HEK293 (cell line): ENCODE measurements around the gene RACGAP1.

Experiments
- CTCF ChIA-PET: fragments of 350-600 bp; formaldehyde crosslinking; extraction: SDS; loops from one replicate; lab custom pipeline; 2021; ENCODE audit warnings: antibody characterized with exemption; lab: Yijun Ruan, JAX
- POLR2A ChIA-PET: fragments of 300-600 bp; formaldehyde crosslinking; extraction: SDS; loops from one replicate; lab custom pipeline; 2020; ENCODE audit warnings: antibody characterized with exemption, inconsistent platforms; lab: Yijun Ruan, JAX
- H3K27ac ChIP-seq: fragments of 200-500 bp; sonication (Bioruptor generic); 2 replicates; pipeline ENCODE4 v1.5.1; 2014; ENCODE audit warnings: low read depth, low read length, control low read depth, inconsistent platforms; ENCODE audit errors: extremely low read depth
- H3K36me3 ChIP-seq, 2 experiments: fragments of 200-500 bp in 1 of 2; sonication (Bioruptor generic) in 1 of 2; 1 replicate in 1 of 2; 2 replicates in 1 of 2; pipeline ENCODE4 v1.5.1; 2014 to 2017; ENCODE audit warnings: inconsistent platforms in 2 of 2, low read length in 2 of 2; ENCODE audit not compliant: control insufficient read depth in 2 of 2, insufficient read depth in 1 of 2
- H3K4me1 ChIP-seq: fragments of 200-500 bp; sonication (Bioruptor generic); 2 replicates; pipeline ENCODE4 v1.5.1; 2014; ENCODE audit warnings: mild to moderate bottlenecking, low read length, inconsistent platforms; ENCODE audit not compliant: control insufficient read depth, insufficient read depth
- H3K4me3 ChIP-seq: 2 replicates; pipeline ENCODE4 v1.5.1; 2011; ENCODE audit warnings: low read depth, mild to moderate bottlenecking, control low read depth, low read length, moderate library complexity
- H3K9me3 ChIP-seq: fragments of 200-500 bp; sonication (Bioruptor generic); 2 replicates; pipeline ENCODE4 v1.5.1; 2014; ENCODE audit warnings: low read depth, low read length, inconsistent platforms; ENCODE audit not compliant: control insufficient read depth, insufficient read depth
- FEZF1 ChIP-seq: fragments of 450-650 bp; formaldehyde crosslinking; IDR thresholded peaks from 2 replicates; pipeline ENCODE4 v1.5.1; 2016; ENCODE audit warnings: missing biosample characterization, missing genetic modification characterization
- GFI1B ChIP-seq: fragments of 450-650 bp; formaldehyde crosslinking; IDR thresholded peaks from 2 replicates; pipeline ENCODE4 v1.5.1; 2016; ENCODE audit warnings: missing biosample characterization, missing genetic modification characterization
- GLI4 ChIP-seq: fragments of 450-650 bp; formaldehyde crosslinking; IDR thresholded peaks from 2 replicates; pipeline ENCODE4 v1.5.1; 2016; ENCODE audit warnings: missing biosample characterization, missing genetic modification characterization
- GLIS1 ChIP-seq: fragments of 450-650 bp; formaldehyde crosslinking; IDR thresholded peaks from 2 replicates; pipeline ENCODE4 v1.5.1; 2016; ENCODE audit warnings: missing biosample characterization, missing genetic modification characterization
- IKZF3 ChIP-seq: fragments of 450-650 bp; IDR thresholded peaks from 2 replicates; pipeline ENCODE4 v1.5.0; 2018; ENCODE audit warnings: missing biosample characterization, mild to moderate bottlenecking, missing genetic modification characterization, moderate library complexity
- KLF10 ChIP-seq: fragments of 450-650 bp; IDR thresholded peaks from 2 replicates; pipeline ENCODE4 v1.5.1; 2018; ENCODE audit warnings: missing biosample characterization, mild to moderate bottlenecking, missing genetic modification characterization
- KLF8 ChIP-seq: fragments of 450-650 bp; formaldehyde crosslinking; IDR thresholded peaks from 2 replicates; pipeline ENCODE4 v1.5.1; 2016; ENCODE audit warnings: missing biosample characterization, missing genetic modification characterization
- SCRT1 ChIP-seq: fragments of 450-650 bp; formaldehyde crosslinking; IDR thresholded peaks from 2 replicates; pipeline ENCODE4 v1.5.1; 2016; ENCODE audit warnings: missing biosample characterization, missing genetic modification characterization, borderline replicate concordance
- SP3 ChIP-seq: fragments of 450-650 bp; formaldehyde crosslinking; IDR thresholded peaks from 2 replicates; pipeline ENCODE4 v1.5.1; 2016; ENCODE audit warnings: missing biosample characterization, missing genetic modification characterization
- ZBTB26 ChIP-seq: fragments of 450-650 bp; formaldehyde crosslinking; optimal IDR thresholded peaks from 2 replicates; pipeline ENCODE3; 2016; ENCODE audit warnings: missing biosample characterization, mild to moderate bottlenecking, missing genetic modification characterization
- ZEB2 ChIP-seq: fragments of 450-650 bp; formaldehyde crosslinking; IDR thresholded peaks from 2 replicates; pipeline ENCODE4 v1.5.1; 2016; ENCODE audit warnings: missing biosample characterization, missing genetic modification characterization
- ZFP69B ChIP-seq: fragments of 450-650 bp; formaldehyde crosslinking; IDR thresholded peaks from 2 replicates; pipeline ENCODE4 v1.5.1; 2016; ENCODE audit warnings: missing biosample characterization, missing genetic modification characterization
- ZNF2 ChIP-seq: fragments of 450-650 bp; formaldehyde crosslinking; IDR thresholded peaks from 2 replicates; pipeline ENCODE4 v1.5.1; 2016; ENCODE audit warnings: missing biosample characterization, missing genetic modification characterization
- ZNF202 ChIP-seq: fragments of 450-650 bp; formaldehyde crosslinking; IDR thresholded peaks from 2 replicates; pipeline ENCODE4 v1.5.1; 2016; ENCODE audit warnings: missing biosample characterization, missing genetic modification characterization, borderline replicate concordance
- ZNF223 ChIP-seq: fragments of 450-650 bp; formaldehyde crosslinking; IDR thresholded peaks from 2 replicates; pipeline ENCODE4 v1.5.1; 2016; ENCODE audit warnings: missing biosample characterization, missing genetic modification characterization
- ZNF248 ChIP-seq: fragments of 450-650 bp; formaldehyde crosslinking; IDR thresholded peaks from 2 replicates; pipeline ENCODE4 v1.5.1; 2017; ENCODE audit warnings: missing biosample characterization, missing genetic modification characterization
- ZNF292 ChIP-seq: fragments of 450-650 bp; formaldehyde crosslinking; IDR thresholded peaks from 2 replicates; pipeline ENCODE4 v1.5.1; 2016; ENCODE audit warnings: low read depth, missing biosample characterization, missing genetic modification characterization, borderline replicate concordance
- ZNF366 ChIP-seq: fragments of 450-650 bp; formaldehyde crosslinking; conservative IDR thresholded peaks from 2 replicates; pipeline ENCODE4 v1.5.1; 2016; ENCODE audit warnings: missing biosample characterization, missing genetic modification characterization
- ZNF394 ChIP-seq: fragments of 450-650 bp; formaldehyde crosslinking; IDR thresholded peaks from 2 replicates; pipeline ENCODE4 v1.5.1; 2016; ENCODE audit warnings: missing biosample characterization, missing genetic modification characterization, mild to moderate bottlenecking, moderate library complexity, borderline replicate concordance
- ZNF544 ChIP-seq: fragments of 450-650 bp; formaldehyde crosslinking; IDR thresholded peaks from 2 replicates; pipeline ENCODE4 v1.5.0; 2017; ENCODE audit warnings: missing biosample characterization, missing genetic modification characterization
- ZNF571 ChIP-seq: fragments of 450-650 bp; formaldehyde crosslinking; IDR thresholded peaks from 2 replicates; pipeline ENCODE4 v1.5.0; 2017; ENCODE audit warnings: missing biosample characterization, missing genetic modification characterization
- ZNF585B ChIP-seq: fragments of 450-650 bp; formaldehyde crosslinking; IDR thresholded peaks from 2 replicates; pipeline ENCODE4 v1.5.1; 2016; ENCODE audit warnings: missing biosample characterization, missing genetic modification characterization
- ZNF610 ChIP-seq: fragments of 450-650 bp; formaldehyde crosslinking; IDR thresholded peaks from 2 replicates; pipeline ENCODE4 v1.5.1; 2016; ENCODE audit warnings: missing biosample characterization, missing genetic modification characterization, borderline replicate concordance
- ZNF621 ChIP-seq: fragments of 450-650 bp; formaldehyde crosslinking; IDR thresholded peaks from 2 replicates; pipeline ENCODE4 v1.5.1; 2017; ENCODE audit warnings: missing biosample characterization, missing genetic modification characterization
- ZNF76 ChIP-seq: fragments of 450-650 bp; formaldehyde crosslinking; IDR thresholded peaks from 2 replicates; pipeline ENCODE4; 2016; ENCODE audit warnings: low read depth, missing biosample characterization, missing genetic modification characterization, borderline replicate concordance
- ZNF785 ChIP-seq: fragments of 450-650 bp; formaldehyde crosslinking; IDR thresholded peaks from 2 replicates; pipeline ENCODE4 v1.5.1; 2016; ENCODE audit warnings: missing biosample characterization, missing genetic modification characterization
- TF ChIP-seq, protein P1 (sequence below): fragments of 450-650 bp; formaldehyde crosslinking; IDR thresholded peaks from 2 replicates; pipeline ENCODE4 v1.5.1; 2016; ENCODE audit warnings: missing biosample characterization, missing genetic modification characterization
- TF ChIP-seq, protein P2 (sequence below): IDR thresholded peaks from 2 replicates; pipeline ENCODE4 v1.6.1; 2011; ENCODE audit warnings: mild to moderate bottlenecking, low read depth, low read length, borderline replicate concordance

RACGAP1 gene

DNA sequence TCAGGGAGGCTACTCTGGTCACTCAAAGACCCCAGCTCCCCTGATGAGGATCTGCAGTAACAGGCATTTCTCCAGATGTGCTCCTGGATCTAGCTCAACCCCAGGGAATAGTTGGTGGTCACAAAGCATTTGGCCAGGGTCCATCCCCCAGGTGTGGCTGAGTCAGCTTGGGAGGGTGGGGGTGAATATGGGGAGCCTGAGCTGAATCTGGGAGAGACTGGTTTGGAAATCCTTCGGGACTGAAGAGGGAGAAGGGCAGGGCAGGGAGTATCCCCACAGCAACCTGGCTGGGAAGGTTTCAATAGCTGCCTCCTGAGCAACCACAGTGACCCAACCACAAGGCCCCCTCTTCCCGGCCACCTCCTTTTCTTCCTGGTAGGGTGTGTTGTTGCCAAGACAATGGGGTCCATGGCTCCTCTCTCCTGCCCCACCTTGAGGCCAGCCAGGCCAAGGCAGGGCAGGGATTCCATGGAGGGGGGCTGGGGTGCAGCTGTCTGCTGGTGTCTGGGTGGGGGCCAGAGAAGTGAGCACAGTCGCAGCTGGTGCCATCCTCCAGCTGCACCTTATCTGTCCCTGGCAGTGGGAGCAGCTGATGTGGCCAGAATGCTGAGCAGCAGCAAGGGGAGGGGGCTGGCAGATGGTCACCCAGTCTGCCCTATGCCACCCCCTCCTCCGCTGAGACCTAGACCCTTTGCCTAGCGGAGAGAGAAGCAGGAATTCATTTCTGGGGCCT lies 37.6 kb upstream of the RACGAP1 start:
- POLR2A ChIA-PET, result no interaction called here
- no peak overlapping the region for H3K27ac ChIP-seq
- no peak overlapping the region for H3K4me3 ChIP-seq
- no peaks in the 10 kb centered on the region; the same call in 1 of the 2 replicates for H3K4me1 ChIP-seq
- peaks cover 0 to 47% of the 10 kb centered on the region in 2 experiments; a peak in 1 of 3 replicates for H3K36me3 ChIP-seq
- TF ChIP-seq ZNF621 (tag by site-specific recombination), result no peak
- no peak for TF ChIP-seq FEZF1 (tag by site-specific recombination)
- TF ChIP-seq ZBTB26 (tag by site-specific recombination), result no peak
- no peak for TF ChIP-seq ZNF366 (tag by site-specific recombination)
- TF ChIP-seq ZNF544, result no peak
- TF ChIP-seq ZNF585B (tag by site-specific recombination), result no peak
- TF ChIP-seq, protein P1, sequence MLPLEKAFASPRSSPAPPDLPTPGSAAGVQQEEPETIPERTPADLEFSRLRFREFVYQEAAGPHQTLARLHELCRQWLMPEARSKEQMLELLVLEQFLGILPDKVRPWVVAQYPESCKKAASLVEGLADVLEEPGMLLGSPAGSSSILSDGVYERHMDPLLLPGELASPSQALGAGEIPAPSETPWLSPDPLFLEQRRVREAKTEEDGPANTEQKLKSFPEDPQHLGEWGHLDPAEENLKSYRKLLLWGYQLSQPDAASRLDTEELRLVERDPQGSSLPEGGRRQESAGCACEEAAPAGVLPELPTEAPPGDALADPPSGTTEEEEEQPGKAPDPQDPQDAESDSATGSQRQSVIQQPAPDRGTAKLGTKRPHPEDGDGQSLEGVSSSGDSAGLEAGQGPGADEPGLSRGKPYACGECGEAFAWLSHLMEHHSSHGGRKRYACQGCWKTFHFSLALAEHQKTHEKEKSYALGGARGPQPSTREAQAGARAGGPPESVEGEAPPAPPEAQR, result no peak
- TF ChIP-seq ZNF202 (tag by site-specific recombination), result no peak
- no peak for TF ChIP-seq GLIS1 (tag by site-specific recombination)
- TF ChIP-seq ZNF2 (tag by site-specific recombination), result no peak
- no peak for TF ChIP-seq ZNF292
- no peak for TF ChIP-seq ZNF248 (tag by site-specific recombination)
- TF ChIP-seq, all 188 proteins: peak for 0
- no peaks in the 10 kb centered on the region for H3K9me3 ChIP-seq
- CTCF ChIA-PET, result interaction anchor here (0.6 to 7.2 kb wide), 5 partner anchors 7 to 1871 kb away, joined by 3 to 51 read pairs (median 16); no protein-coding TSS in a partner anchor

DNA sequence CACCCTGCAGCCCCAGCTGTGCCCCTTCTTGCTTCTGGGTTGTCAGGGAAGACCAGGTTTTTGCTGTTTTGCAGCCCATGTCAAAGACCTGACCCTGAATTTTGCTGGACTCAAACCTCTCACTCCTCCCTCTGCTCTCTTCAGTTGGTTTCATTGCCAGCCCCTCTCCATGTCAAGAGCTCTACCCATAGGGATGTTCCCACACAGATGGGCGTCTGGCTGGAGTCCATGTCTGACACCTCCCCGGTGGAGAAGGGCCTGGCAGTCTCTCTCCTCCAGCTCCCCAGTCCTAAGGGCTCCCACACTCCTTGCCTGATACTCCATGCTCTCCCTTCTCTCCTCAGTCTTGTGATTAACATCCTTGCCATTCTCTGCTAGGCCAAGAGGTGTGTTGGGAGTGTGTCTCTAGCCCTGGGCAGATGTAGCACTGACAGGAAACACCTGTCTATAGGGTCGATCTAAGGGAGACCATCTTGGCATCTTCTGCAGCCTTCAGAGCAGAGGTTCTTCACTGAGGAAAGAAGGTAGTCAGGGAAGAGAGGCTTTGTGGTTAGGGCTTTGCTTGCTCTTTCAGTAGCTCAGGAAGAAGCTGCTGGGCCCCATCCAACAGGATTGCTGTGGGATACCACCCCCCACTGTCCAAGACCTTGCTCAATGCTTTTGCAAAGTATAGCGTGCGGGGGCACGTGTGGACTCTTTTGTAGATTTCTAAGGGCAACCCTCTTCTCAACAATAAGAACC lies 36.8 kb upstream of the RACGAP1 start:
- H3K27ac ChIP-seq, result no peak overlapping the region
- no peaks in the 10 kb centered on the region; the same call in 1 of the 2 replicates for H3K4me1 ChIP-seq
- ChIA-PET CTCF (interaction anchor here (0.6 to 7.2 kb wide), 4 partner anchors 8 to 95 kb away, joined by 3 to 51 read pairs (median 28); no protein-coding TSS in a partner anchor), POLR2A (interaction anchor here (0.5 kb wide), 1 partner anchor 54 kb away, joined by 4 read pairs; no protein-coding TSS in a partner anchor)
- no peak overlapping the region for H3K4me3 ChIP-seq
- H3K36me3 ChIP-seq, result peaks cover 0 to 47% of the 10 kb centered on the region in 2 experiments; a peak in 1 of 3 replicates
- no peaks in the 10 kb centered on the region for H3K9me3 ChIP-seq
- no peak for TF ChIP-seq KLF10
- no peak for TF ChIP-seq GLI4 (tag by site-specific recombination)
- TF ChIP-seq ZEB2, result no peak
- no peak for TF ChIP-seq ZNF785
- TF ChIP-seq ZNF202 (tag by site-specific recombination), result no peak
- TF ChIP-seq ZNF610 (tag by site-specific recombination), result no peak
- no peak for TF ChIP-seq ZNF571 (tag by site-specific recombination)
- TF ChIP-seq SCRT1 (tag by site-specific recombination), result no peak
- no peak for TF ChIP-seq ZNF394 (tag by site-specific recombination)
- TF ChIP-seq ZFP69B, result no peak
- no peak for TF ChIP-seq ZNF76 (tag by site-specific recombination)
- TF ChIP-seq GFI1B, result no peak
- TF ChIP-seq ZNF223 (tag by site-specific recombination), result no peak
- no peak for TF ChIP-seq IKZF3
- TF ChIP-seq, protein P2, sequence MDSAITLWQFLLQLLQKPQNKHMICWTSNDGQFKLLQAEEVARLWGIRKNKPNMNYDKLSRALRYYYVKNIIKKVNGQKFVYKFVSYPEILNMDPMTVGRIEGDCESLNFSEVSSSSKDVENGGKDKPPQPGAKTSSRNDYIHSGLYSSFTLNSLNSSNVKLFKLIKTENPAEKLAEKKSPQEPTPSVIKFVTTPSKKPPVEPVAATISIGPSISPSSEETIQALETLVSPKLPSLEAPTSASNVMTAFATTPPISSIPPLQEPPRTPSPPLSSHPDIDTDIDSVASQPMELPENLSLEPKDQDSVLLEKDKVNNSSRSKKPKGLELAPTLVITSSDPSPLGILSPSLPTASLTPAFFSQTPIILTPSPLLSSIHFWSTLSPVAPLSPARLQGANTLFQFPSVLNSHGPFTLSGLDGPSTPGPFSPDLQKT, result no peak
- TF ChIP-seq KLF8 (tag by site-specific recombination), result no peak
- TF ChIP-seq SP3 (tag by site-specific recombination), result no peak
